ENCODE measurements around the gene CDK4. TPM values are rescaled to one million over a fixed set of nuclear protein-coding genes. Genes with fewer than 3 reads are reported as not detected.
"Not testable (repeated sequence)": the region's sequence is repeated elsewhere in the genome, so short reads cannot be mapped to it uniquely, and the experiment has no call there.

The CDK4 gene
- 59.0 TPM for total RNA-seq

- peak; percentile 100 for DNase-seq
Observed at GRCh38 chr12:57751788-57752667, at the start of gene CDK4. TSS of gene CDK4 (minus strand) at chr12:57752310. CDS start at chr12:57751717, 593 bp downstream.

DNA sequence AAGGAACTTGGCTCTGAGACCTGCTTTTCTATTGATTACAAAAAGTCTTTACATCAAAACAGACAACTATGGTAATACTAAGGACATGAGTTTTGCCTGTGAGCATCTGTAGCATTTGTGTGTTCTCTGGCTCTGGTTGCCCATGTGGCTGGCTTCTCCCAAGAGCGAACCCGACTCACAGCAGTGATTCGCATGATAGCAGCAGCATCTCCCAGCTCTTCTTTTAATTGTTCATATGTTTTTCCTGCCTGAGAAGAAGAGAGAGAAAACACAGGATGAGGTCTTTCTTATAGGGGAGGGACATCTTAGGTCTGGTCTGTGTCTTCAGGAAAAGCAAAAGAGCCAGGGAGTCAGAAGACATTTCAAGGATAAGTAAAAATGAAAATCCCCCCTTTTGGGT lies 48.9 kb upstream of the CDK4 start:
- no peak for DNase-seq

GRCh38 chr12:57797933-57798332 lies 45.8 kb upstream of the CDK4 start:
- no peak for DNase-seq

- DNase-seq: no peak
Observed at GRCh38 chr12:57796996-57797395, 44.9 kb upstream of the CDK4 start.

DNA sequence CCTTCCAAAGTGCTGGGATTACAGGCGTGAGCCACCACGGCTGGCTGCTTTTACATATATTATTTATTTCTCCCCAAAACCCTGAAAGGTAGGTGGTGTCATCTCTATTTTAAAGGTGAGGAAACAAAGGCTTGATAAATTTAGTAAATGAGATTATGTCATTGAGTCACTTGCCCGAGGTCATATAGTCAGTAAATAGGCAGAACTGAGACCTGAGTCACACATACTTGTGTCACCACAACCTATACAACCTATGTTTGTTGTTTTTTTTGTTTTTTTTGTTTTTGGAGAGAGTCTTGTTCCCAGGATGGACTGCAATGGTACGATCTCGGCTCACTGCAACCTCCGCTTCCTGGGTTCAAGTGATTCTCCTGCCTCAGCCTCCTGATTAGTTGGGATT lies 43.2 kb upstream of the CDK4 start:
- DNase-seq: no peak

DNA sequence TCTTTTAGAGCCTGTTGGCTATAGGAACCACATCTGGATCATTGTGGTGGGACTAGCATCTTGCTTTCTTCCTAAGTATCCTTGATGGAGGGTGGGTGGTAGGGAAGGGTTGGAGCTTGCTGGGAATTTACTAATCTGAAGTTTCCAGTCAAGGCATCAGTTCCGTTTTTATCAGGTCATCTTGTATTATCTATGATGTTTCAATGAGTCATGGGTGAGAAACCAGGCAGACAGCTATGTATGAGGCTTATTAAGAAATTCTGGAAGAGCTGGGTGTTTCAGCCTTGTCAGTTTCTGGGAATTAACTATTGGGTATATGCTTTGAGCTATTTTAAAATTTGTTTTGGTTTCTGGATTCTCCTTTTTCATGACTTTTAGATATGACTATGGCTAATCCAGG lies 41.8 kb upstream of the CDK4 start:
- DNase-seq: no peak

GRCh38 chr12:57783861-57784260 lies 31.8 kb upstream of the CDK4 start:
- DNase-seq: no peak

- no peak for DNase-seq
Observed at GRCh38 chr12:57783466-57783801, 31.3 kb upstream of the CDK4 start.

DNA sequence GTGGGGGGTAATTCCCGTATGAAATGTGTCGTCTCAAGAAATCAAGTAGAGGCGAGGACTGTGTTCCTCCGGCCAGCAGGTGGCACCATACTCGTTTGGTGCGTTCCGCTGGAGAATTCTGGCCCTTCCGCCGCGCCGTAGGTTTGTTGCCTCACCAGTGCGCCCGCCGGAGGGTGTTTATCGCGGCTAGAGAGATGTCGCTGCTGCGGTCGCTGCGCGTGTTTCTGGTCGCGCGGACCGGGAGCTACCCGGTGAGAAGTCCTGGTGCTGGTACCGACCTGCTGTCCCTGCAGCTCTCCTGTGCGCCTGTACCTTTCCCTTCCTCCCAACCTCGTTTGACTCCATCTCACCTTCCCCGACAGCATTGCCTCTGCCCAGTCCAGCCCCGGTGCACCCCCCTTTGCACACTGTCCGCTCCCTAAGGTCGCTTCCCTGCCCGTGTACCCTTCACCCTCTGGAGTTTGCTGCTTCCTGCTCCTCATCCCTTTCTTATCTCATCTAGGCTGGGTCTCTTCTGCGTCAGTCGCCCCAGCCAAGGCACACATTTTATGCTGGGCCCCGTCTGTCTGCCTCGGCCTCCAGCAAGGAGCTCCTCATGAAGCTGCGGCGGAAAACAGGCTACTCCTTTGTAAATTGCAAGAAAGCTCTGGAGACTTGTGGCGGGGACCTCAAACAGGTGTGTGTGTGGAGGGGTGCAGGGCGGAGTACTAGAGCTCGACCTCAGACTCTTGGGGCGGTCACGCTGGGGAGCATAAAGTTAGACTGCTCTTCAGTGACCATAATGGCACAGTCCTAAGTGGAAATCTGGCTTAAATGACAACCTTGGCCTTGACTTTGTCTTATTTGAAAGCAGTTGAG lies 30.7 kb upstream of the CDK4 start, which contains the start of gene TSFM:
Gene TSFM (plus strand): TSS at position 180 of the 858 bp plus-strand sequence. CDS start 15 bp downstream, at position 195.
- peak; percentile 93 for DNase-seq

GRCh38 chr12:57782243-57782607 lies 30.1 kb upstream of the CDK4 start:
- DNase-seq: no peak

DNA sequence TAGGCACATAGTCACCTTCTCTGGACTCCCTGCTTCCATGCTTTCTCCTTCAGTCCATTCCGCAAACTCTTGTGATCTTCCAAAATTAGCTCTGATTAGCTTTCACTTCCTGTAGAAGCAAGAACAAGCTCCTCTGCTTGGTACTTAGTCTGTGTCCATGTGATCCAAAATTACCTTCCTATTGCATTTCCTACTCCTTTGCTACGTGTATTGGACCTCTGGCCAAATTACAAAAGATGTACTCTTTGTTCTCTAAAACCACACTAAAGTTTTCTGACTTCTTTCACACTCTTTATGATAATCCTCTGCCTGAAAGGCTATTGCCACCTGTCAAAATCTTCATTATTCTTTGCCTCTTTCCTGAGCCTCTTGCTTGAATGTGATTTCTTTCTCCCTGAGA lies 29.7 kb upstream of the CDK4 start:
- DNase-seq: no peak

DNA sequence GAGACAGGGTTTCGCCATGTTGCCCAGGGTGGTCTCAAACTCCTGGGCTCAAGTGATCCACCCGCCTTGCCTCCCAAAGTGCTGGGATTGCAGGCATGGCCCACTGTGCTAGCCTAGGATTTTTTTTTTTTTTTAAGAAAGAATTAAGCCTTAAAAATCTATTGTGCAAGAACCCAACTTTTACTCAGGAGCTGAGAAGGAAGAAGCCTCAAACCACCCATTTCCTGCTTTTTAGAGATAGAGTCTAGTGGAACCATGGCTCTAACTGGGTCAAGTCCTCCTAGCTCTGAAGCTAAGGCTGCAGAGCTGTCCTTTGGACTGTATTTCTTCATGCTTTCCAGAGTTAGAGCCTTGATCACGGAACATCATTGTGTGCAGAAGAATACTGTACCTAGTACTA lies 29.1 kb upstream of the CDK4 start:
- no peak for DNase-seq

- DNase-seq: no peak
Observed at GRCh38 chr12:57780284-57780897, 28.3 kb upstream of the CDK4 start.

DNA sequence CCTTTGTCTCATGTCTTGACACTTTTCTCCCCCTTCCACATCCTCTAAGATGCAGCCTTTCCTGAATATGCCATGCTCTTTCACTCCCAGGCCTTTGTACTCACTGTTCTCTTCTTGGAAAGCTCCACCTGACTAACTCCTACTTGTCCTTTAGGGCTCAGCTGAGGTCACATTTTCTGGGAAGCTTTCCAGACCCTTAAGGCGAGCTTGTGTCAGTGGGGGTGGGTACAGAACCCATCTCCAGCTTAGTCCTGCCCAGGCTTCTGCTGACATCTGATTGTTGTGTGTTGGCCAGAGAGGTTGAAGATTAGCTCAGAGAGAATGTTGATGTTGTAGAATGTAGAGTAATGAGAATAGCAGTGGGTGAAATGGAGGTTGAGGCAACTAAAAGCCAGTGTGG lies 27.6 kb upstream of the CDK4 start:
- no peak for DNase-seq

DNA sequence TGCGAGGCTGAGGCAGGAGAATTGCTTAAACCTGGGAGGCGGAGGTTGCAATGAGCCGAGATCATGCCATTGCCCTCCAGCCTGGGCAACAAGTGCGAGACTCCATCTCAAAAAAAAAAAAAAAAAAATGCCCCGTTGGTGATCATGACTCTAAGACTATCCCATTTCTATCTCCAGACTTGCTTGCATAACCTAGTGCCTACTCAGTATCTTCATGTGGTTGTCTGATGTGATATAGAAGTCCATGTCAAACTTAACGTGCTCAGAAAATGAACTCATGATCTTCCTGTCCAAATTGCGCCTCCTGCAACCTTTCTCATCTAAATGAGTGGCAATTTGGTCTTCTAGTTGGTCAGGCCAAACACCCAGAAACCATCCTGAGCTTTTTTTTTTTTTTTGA lies 25.8 kb upstream of the CDK4 start:
- DNase-seq: no peak

DNA sequence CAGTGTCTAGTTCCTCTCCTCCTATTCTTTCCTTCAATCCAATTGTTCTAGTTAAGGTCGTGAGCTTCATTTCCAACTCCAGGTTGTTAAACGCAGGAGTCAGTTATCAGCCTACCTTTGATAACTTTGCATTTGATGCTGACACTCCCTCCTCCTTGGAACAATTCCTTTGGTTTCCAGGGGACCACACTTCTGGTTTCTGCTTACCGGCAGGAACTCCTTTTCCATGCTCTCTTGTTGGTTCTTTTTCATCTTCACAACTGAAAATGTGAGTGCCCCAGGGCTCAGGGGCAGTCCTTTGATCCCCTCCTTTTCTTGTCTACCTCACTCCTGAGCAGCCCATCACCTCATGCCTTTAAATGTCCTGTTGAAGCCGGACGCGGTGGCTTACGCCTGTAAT lies 25.3 kb upstream of the CDK4 start:
- DNase-seq: no peak

GRCh38 chr12:57776247-57776587 lies 24.1 kb upstream of the CDK4 start:
- DNase-seq: no peak

DNA sequence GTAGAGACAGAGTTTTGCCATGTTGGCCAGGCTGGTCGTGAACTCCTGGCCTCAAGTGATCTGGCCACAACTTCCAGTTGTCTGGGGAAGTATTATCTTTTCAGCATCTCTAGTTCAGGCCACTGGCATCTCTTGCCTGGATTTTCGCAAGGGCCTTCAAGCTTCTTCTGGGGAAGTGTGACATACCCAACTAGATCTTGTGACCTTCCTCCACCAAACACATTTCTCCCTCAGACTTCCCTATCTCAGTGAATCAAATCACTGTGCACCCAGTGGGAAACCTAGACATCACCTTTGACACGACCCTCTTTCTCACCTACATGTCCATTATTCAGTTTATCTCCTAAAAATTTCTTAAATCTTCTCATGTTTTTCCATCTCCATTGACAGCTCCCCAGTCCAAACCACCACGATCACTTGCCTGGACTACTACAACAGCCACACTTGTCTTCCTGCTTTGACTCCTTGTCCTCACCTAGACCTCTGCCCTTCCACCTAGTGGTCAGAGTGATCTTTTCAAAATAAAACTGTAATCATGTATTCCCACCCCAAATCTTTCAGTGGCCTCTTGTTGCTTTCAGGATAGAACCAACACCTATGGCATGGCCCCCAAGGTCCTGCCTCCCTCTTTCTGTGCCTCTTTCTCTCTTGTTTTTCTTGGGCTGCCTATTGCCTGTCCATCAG lies 23.6 kb upstream of the CDK4 start:
- no peak for DNase-seq

- DNase-seq: no peak
Observed at GRCh38 chr12:57775044-57775443, 22.9 kb upstream of the CDK4 start.

DNA sequence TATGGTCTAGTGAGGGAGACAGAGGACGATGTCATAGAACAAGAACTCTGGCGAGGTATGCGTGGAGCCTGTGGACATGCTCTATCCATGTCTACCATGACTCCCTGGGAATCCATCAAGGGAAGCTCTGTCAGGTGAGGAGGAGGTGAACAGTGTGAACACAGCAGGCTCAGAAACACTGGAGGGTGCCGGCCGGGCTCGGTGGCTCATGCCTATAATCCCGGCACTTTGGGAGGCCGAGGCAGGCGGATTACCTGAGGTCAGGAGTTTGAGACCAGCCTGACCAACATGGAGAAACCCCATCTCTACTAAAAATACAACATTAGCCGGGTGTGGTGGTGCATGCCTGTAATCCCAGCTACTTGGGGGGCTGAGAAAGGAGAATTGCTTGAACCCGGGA lies 22.5 kb upstream of the CDK4 start:
- not testable (repeated sequence) for DNase-seq

DNA sequence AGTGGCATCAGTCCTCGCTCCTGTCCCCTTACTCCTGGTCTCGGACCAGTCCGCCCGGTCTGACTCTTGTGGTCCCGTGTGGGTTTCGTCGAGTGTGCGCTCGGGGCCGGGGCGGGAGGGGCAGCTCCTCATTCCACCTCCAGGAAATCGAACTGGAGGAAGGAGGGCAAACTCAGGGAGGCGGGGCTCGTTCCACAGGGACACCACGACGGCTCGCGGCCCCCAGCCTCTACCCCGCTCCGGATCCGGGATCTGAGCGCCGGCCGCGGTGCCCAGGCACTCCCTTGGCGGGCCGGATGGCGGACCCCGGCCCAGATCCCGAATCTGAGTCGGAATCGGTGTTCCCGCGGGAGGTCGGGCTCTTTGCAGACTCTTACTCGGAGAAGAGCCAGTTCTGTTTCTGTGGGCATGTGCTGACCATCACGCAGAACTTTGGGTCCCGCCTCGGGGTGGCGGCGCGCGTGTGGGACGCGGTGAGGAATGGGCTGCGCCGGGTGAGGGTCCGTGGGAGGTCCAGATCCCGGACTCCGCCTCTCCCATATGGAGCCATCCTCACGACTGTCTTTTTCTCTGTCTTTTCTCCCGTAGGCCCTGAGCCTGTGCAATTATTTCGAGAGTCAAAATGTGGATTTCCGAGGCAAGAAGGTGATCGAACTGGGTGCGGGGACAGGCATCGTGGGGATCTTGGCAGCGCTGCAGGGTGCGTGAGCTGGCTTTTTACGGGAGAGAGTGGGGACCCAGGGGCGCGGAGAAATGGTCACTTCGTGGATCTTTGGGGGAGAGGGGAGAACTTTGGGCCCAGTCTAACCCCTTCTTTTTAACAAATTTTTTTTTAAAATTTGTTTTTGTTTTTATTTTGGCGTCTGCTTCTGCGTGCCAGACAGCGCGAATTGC lies 20.6 kb upstream of the CDK4 start, which contains the start of gene EEF1AKMT3:
Gene EEF1AKMT3 (plus strand): TSS at position 186 of the 894 bp plus-strand sequence. CDS start 111 bp downstream, at position 297.
- DNase-seq: no peak

Measured in occipital lobe (tissue), 2 donors.